GM12878 (cell line): ENCODE data around the gene MT1B. TPM values are rescaled to one million over a fixed set of nuclear protein-coding genes. Genes with fewer than 3 reads are reported as not detected.

Source experiments
- ATAC-seq: fragments of 200-7000 bp; cut with Tn5 transposase; 3 replicates; pipeline ENCODE4 v1.9.1; 2020; ENCODE audit warnings: mild to moderate bottlenecking, moderate library complexity
- BruUV-seq: library from RNA; stranded (reverse); fragments of 400-500 nt; replicated peaks from 2 replicates; lab custom pipeline; 2021; lab: Mats Ljungman, UMichigan
- CTCF ChIA-PET: fragments of 300-600 bp; sonication (Branson Sonifier 250); formaldehyde crosslinking; extraction: SDS; loops from one replicate; lab custom pipeline; 2021; ENCODE audit warnings: inconsistent platforms; lab: Yijun Ruan, JAX
- POLR2A ChIA-PET: fragments of 350-600 bp; formaldehyde crosslinking; extraction: SDS; loops from one replicate; lab custom pipeline; 2021; ENCODE audit warnings: inconsistent platforms; lab: Charles Lee
- RAD21 ChIA-PET: fragments of 300-600 bp; sonication (Branson Sonifier 250); formaldehyde crosslinking; loops from one replicate; lab custom pipeline; 2023; ENCODE audit warnings: antibody characterized with exemption; ENCODE audit not compliant: unreplicated experiment; lab: Charles Lee
- SMC1A ChIA-PET: fragments of 300-600 bp; sonication (Branson Sonifier 250); formaldehyde crosslinking; loops from one replicate; lab custom pipeline; 2023; ENCODE audit not compliant: unreplicated experiment, uncharacterized antibody; lab: Charles Lee
- DNase-seq: peaks from one replicate; pipeline ENCODE4 v3.0.0-alpha.2; 2011; ENCODE audit warnings: low read depth, low spot score
- FAIRE-seq: peaks from 3 replicates; lab custom pipeline; 2011; peaks lifted over from hg19 to GRCh38; lab: Jason Lieb, UNC
- H2AFZ ChIP-seq: 2 replicates; pipeline ENCODE4 v1.6.0; 2011; ENCODE audit warnings: low read depth, low read length, control low read depth; ENCODE audit not compliant: control insufficient read depth
- H3K27ac ChIP-seq: 2 replicates; pipeline ENCODE4 v1.5.1; 2011; ENCODE audit warnings: control low read depth; ENCODE audit not compliant: control insufficient read depth, insufficient read depth
- H3K27me3 ChIP-seq, 2 experiments: replicated peaks in 1 of 2; 2 replicates each; pipeline versions ENCODE4 v1.6.0 to v1.6.1; 2011; ENCODE audit warnings: low read length in 1 of 2; ENCODE audit not compliant: control insufficient read depth in 2 of 2, insufficient read depth in 2 of 2
- H3K36me3 ChIP-seq, 2 experiments: 2 replicates each; pipeline ENCODE4 v1.5.1; 2011; ENCODE audit warnings: low read length in 1 of 2; ENCODE audit not compliant: control insufficient read depth in 2 of 2, insufficient read depth in 2 of 2
- H3K4me1 ChIP-seq: 2 replicates; pipeline ENCODE4 v1.6.1; 2011; ENCODE audit warnings: mild to moderate bottlenecking, low read length, moderate library complexity, mixed read lengths; ENCODE audit not compliant: control insufficient read depth, insufficient read depth
- H3K4me2 ChIP-seq: 2 replicates; pipeline ENCODE4 v1.6.0; 2011; ENCODE audit warnings: control low read depth; ENCODE audit not compliant: control insufficient read depth, insufficient read depth
- H3K4me3 ChIP-seq: fragments of 200-600 bp; sonication (generic); 2 replicates; pipeline ENCODE4 v1.5.1; 2016
- H3K79me2 ChIP-seq: 2 replicates; pipeline ENCODE4 v1.6.0; 2011; ENCODE audit warnings: low read length; ENCODE audit not compliant: control insufficient read depth, insufficient read depth
- H3K9ac ChIP-seq: 2 replicates; pipeline ENCODE4 v1.8.0; 2011; ENCODE audit warnings: low read length, control low read depth, mixed read lengths; ENCODE audit not compliant: control insufficient read depth, insufficient read depth
- H3K9me3 ChIP-seq: replicated peaks from 3 replicates; pipeline ENCODE4 v1.5.1; 2011; ENCODE audit warnings: mild to moderate bottlenecking, low read length; ENCODE audit not compliant: control insufficient read depth, insufficient read depth
- H4K20me1 ChIP-seq: 2 replicates; pipeline ENCODE4 v1.6.0; 2011; ENCODE audit not compliant: control insufficient read depth, insufficient read depth
- BHLHE40 ChIP-seq, 2 experiments: fragments of 450-650 bp in 1 of 2; IDR thresholded peaks; 2 replicates each; pipeline ENCODE4 v1.6.1; 2011 to 2017; ENCODE audit warnings: low read depth in 2 of 2, borderline replicate concordance in 1 of 2, improper control_type of control experiment in 1 of 2, low read length in 1 of 2, mild to moderate bottlenecking in 1 of 2
- EGR1 ChIP-seq, 2 experiments: IDR thresholded peaks; 1 replicate in 1 of 2; 2 replicates in 1 of 2; pipeline ENCODE4 v1.6.1; 2011 to 2012; ENCODE audit warnings: low read depth in 2 of 2, low read length in 2 of 2, borderline replicate concordance in 1 of 2, mild to moderate bottlenecking in 1 of 2, moderate library complexity in 1 of 2
- GATAD2B ChIP-seq: fragments of 450-650 bp; conservative IDR thresholded peaks from 2 replicates; pipeline ENCODE4 v1.6.1; 2017; ENCODE audit warnings: low read depth, mild to moderate bottlenecking, moderate library complexity
- HDAC2 ChIP-seq: fragments of 200-600 bp; sonication (generic); IDR thresholded peaks from 2 replicates; pipeline ENCODE4 v1.6.1; 2017
- IKZF2 ChIP-seq, 2 experiments: fragments of 450-650 bp; IDR thresholded peaks; 2 replicates each; pipeline ENCODE4 v1.6.1; 2017; ENCODE audit warnings: mild to moderate bottlenecking in 2 of 2, moderate library complexity in 2 of 2
- KDM1A ChIP-seq: fragments of 200-600 bp; sonication (generic); IDR thresholded peaks from 2 replicates; pipeline ENCODE4 v1.6.1; 2016; ENCODE audit warnings: borderline replicate concordance
- LARP7 ChIP-seq: fragments of 450-650 bp; IDR thresholded peaks from 2 replicates; pipeline ENCODE4 v1.6.1; 2017; ENCODE audit warnings: mild to moderate bottlenecking
- MYC ChIP-seq: IDR thresholded peaks from 2 replicates; pipeline ENCODE4 v1.6.1; 2011; ENCODE audit warnings: mild to moderate bottlenecking, low read length, moderate library complexity, inconsistent platforms; ENCODE audit not compliant: insufficient read depth, insufficient replicate concordance, insufficient read length, severe bottlenecking
- RB1 ChIP-seq: fragments of 450-650 bp; formaldehyde crosslinking; IDR thresholded peaks from 2 replicates; pipeline ENCODE4 v1.6.1; 2017; ENCODE audit warnings: mild to moderate bottlenecking, borderline replicate concordance
- RBBP5 ChIP-seq: fragments of 200-600 bp; sonication (generic); conservative IDR thresholded peaks from 2 replicates; pipeline ENCODE4 v1.6.1; 2016
- STAT1 ChIP-seq: fragments of 450-650 bp; conservative IDR thresholded peaks from 2 replicates; pipeline ENCODE4 v1.6.1; 2014; ENCODE audit warnings: antibody characterized with exemption, mild to moderate bottlenecking
- WGBS: methylation state at CpG from one replicate; pipeline ENCODE4 v1.1.6; 2016; ENCODE audit warnings: low lambda C conversion rate; ENCODE audit not compliant: insufficient replicate concordance, insufficient coverage; ENCODE audit errors: missing lambda C conversion rate; 5-methylcytosine and 5-hydroxymethylcytosine counted together
- in situ Hi-C: fragments of 300-500 bp; cut with MboI; formaldehyde crosslinking; loops from 9 replicates; pipeline ENCODE4 v1.14.3; 2018; ENCODE audit warnings: mixed read lengths
- intact Hi-C: fragments of 100-400 bp; cut with micrococcal nuclease; formaldehyde crosslinking; loops from one replicate; pipeline ENCODE4 v1.14.2; 2022; ENCODE audit not compliant: unreplicated experiment
- polyA plus RNA-seq, 11 experiments: library from polyadenylated mRNA; depleted of rRNA in 4 of 11; unstranded in 6 of 11; stranded (reverse) in 5 of 11; fragments of >200 nt; fragmentation: Nextera tagmentation in 4 of 11; fragmentation: Illumina TruSeq in 1 of 11; extraction: Ambion mirVana in 4 of 11; extraction: Trizol in 1 of 11; gene quantifications; 1 replicate in 1 of 11; 2 replicates in 10 of 11; pipeline versions ENCODE4 v1.2.1 to v1.2.3, GENCODE V29; 2011 to 2016; ENCODE audit warnings: inconsistent platforms in 2 of 11, missing spikeins in 2 of 11, low read depth in 1 of 11
- total RNA-seq, 4 experiments: library from RNA; depleted of rRNA in 3 of 4; stranded (reverse); fragments of >200 nt in 3 of 4; fragmentation: Illumina TruSeq in 1 of 4; extraction: Trizol in 1 of 4; gene quantifications; 2 replicates each; pipeline versions ENCODE4 v1.2.1 to v1.2.3, GENCODE V29; 2013 to 2021
- TF ChIP-seq, protein P1 (sequence below): IDR thresholded peaks from 2 replicates; pipeline ENCODE4 v1.6.1; 2011; ENCODE audit warnings: low read depth, low read length, improper control_type of control experiment, borderline replicate concordance
- TF ChIP-seq, protein P2 (sequence below): fragments of 450-650 bp; IDR thresholded peaks from 2 replicates; pipeline ENCODE4 v1.6.1; 2016; ENCODE audit warnings: mild to moderate bottlenecking
- TF ChIP-seq, protein P3 (sequence below): fragments of 150-350 bp; IDR thresholded peaks from 2 replicates; pipeline ENCODE4 v1.6.1; 2014; ENCODE audit warnings: mild to moderate bottlenecking, low read depth, low read length

MT1B gene
- total and polyA plus RNA-seq, 10 of the 15 experiments (the other 5 are each of a cell fraction or from before 2014, with no cell fraction given) = not detected

DNA sequence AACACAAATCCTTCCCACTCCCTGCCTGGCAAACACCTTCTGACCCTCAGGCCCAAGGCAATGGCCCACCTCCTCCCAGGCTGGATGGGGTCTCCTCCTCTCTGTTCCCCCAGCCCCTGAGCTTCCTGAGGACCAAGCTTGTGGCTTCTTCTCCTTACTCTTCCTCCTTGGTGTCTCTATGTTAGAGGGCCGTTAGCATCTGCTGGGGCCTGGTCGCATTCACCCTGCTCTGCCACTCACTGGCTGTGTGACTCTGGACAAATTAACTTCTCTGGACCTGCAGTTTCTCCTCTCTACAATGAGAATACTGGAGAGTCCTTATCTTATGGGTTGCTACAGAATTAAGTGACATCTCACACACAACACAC is 44.0 kb upstream of the MT1B start:
- H3K79me2 ChIP-seq = no peaks in the 10 kb centered on the region
- no peaks in the 10 kb centered on the region; a peak in 1 of 4 replicates for H3K27me3 ChIP-seq
- peaks cover 25% of the 10 kb centered on the region for H3K4me1 ChIP-seq
- CTCF ChIA-PET = interaction anchor here (10.0 kb wide), 1 partner anchor 94 kb away, joined by 77 read pairs; no protein-coding TSS in a partner anchor
- H3K27ac ChIP-seq = no peak overlapping the region
- TF ChIP-seq BHLHE40 (IDR thresholded peaks at IDR 0.05; ENCODE audit: borderline replicate concordance in 1 of 2, low read depth in 2 of 2, low read length in 1 of 2) = no peak
- no peak for TF ChIP-seq LARP7
- no peak for TF ChIP-seq RB1
- no peak for TF ChIP-seq HDAC2
- no peak for TF ChIP-seq STAT1
- TF ChIP-seq IKZF2 (IDR thresholded peaks at IDR 0.05) = no peak
- no peak for TF ChIP-seq EGR1 (IDR thresholded peaks at IDR 0.05; ENCODE audit: borderline replicate concordance in 1 of 2, low read depth in 2 of 2, low read length in 2 of 2)
- TF ChIP-seq, protein P1, sequence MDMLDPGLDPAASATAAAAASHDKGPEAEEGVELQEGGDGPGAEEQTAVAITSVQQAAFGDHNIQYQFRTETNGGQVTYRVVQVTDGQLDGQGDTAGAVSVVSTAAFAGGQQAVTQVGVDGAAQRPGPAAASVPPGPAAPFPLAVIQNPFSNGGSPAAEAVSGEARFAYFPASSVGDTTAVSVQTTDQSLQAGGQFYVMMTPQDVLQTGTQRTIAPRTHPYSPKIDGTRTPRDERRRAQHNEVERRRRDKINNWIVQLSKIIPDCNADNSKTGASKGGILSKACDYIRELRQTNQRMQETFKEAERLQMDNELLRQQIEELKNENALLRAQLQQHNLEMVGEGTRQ = no peak
- no peak for TF ChIP-seq KDM1A
- TF ChIP-seq, protein P2, sequence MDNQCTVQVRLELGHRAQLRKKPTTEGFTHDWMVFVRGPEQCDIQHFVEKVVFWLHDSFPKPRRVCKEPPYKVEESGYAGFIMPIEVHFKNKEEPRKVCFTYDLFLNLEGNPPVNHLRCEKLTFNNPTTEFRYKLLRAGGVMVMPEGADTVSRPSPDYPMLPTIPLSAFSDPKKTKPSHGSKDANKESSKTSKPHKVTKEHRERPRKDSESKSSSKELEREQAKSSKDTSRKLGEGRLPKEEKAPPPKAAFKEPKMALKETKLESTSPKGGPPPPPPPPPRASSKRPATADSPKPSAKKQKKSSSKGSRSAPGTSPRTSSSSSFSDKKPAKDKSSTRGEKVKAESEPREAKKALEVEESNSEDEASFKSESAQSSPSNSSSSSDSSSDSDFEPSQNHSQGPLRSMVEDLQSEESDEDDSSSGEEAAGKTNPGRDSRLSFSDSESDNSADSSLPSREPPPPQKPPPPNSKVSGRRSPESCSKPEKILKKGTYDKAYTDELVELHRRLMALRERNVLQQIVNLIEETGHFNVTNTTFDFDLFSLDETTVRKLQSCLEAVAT = no peak
- TF ChIP-seq MYC = no peak
- TF ChIP-seq, protein P3, sequence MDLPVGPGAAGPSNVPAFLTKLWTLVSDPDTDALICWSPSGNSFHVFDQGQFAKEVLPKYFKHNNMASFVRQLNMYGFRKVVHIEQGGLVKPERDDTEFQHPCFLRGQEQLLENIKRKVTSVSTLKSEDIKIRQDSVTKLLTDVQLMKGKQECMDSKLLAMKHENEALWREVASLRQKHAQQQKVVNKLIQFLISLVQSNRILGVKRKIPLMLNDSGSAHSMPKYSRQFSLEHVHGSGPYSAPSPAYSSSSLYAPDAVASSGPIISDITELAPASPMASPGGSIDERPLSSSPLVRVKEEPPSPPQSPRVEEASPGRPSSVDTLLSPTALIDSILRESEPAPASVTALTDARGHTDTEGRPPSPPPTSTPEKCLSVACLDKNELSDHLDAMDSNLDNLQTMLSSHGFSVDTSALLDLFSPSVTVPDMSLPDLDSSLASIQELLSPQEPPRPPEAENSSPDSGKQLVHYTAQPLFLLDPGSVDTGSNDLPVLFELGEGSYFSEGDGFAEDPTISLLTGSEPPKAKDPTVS = no peak
- TF ChIP-seq RBBP5 = no peak
- TF ChIP-seq GATAD2B = no peak
- no peaks in the 10 kb centered on the region for H3K36me3 ChIP-seq
- no peak for DNase-seq
- POLR2A ChIA-PET = no interaction called here
- no peak for FAIRE-seq
- H3K9me3 ChIP-seq = no peaks in the 10 kb centered on the region
- BruUV-seq = no TSS peak
- H3K9ac ChIP-seq = no peak overlapping the region
- peak overlapping the region; percentile 71; the same call in 1 of the 2 replicates for H3K4me2 ChIP-seq
- RAD21 ChIA-PET = no interaction called here
- 85% methylated on average over 2 of the region's 2 CpGs for WGBS
- in situ Hi-C loops (no loop called here), intact Hi-C loops (loop anchor here (1.0 kb wide), 1 partner anchor 23 kb away; no protein-coding TSS in a partner anchor)
- H3K4me3 ChIP-seq = no peak overlapping the region
- SMC1A ChIA-PET = no interaction called here
- H2AFZ ChIP-seq = peak overlapping the region; percentile 82; the same call in 1 of the 2 replicates
- H4K20me1 ChIP-seq = no peaks in the 10 kb centered on the region
- no peak for ATAC-seq
